GM18511 (cell line): ENCODE data around the gene RAE1.

Experiments
- ATAC-seq: cut with Tn5 transposase; IDR thresholded peaks from one replicate; pipeline ENCODE4 v1.9.1; 2021; ENCODE audit warnings: mild to moderate bottlenecking, moderate library complexity; ENCODE audit not compliant: unreplicated experiment

Gene RAE1

GRCh38 chr20:57371363-57371762 lies 20.3 kb downstream of the RAE1 start:
- ATAC-seq, result no peak

- no peak for ATAC-seq
Measured at GRCh38 chr20:57372157-57372556, 21.1 kb downstream of the RAE1 start.

- ATAC-seq, result no peak
Measured at GRCh38 chr20:57372581-57373350, 21.7 kb downstream of the RAE1 start.

GRCh38 chr20:57374343-57374930 lies 23.4 kb downstream of the RAE1 start:
- no peak for ATAC-seq

- ATAC-seq, result no peak
Measured at GRCh38 chr20:57374931-57375651, 24.0 kb downstream of the RAE1 start.

GRCh38 chr20:57375652-57376230 lies 24.7 kb downstream of the RAE1 start:
- ATAC-seq, result no peak

- ATAC-seq, result no peak
Measured at GRCh38 chr20:57377350-57377749, 26.3 kb downstream of the RAE1 start.

- no peak for ATAC-seq
Measured at GRCh38 chr20:57378107-57378506, 27.1 kb downstream of the RAE1 start.

- no peak for ATAC-seq
Measured at GRCh38 chr20:57378646-57379262, 27.7 kb downstream of the RAE1 start.

GRCh38 chr20:57379263-57379647 lies 28.2 kb downstream of the RAE1 start:
- no peak for ATAC-seq

- ATAC-seq, result no peak
Measured at GRCh38 chr20:57380081-57380750, 29.2 kb downstream of the RAE1 start.

GRCh38 chr20:57381596-57382503 lies 30.8 kb downstream of the RAE1 start:
- ATAC-seq, result no peak

- ATAC-seq, result no peak
Measured at GRCh38 chr20:57382516-57382915, 31.5 kb downstream of the RAE1 start.

GRCh38 chr20:57383447-57384347 lies 32.6 kb downstream of the RAE1 start:
- ATAC-seq, result no peak

GRCh38 chr20:57384486-57384885 lies 33.4 kb downstream of the RAE1 start:
- no peak for ATAC-seq

- no peak for ATAC-seq
Measured at GRCh38 chr20:57384953-57385761, 34.1 kb downstream of the RAE1 start.

- ATAC-seq, result no peak
Measured at GRCh38 chr20:57385940-57386339, 34.9 kb downstream of the RAE1 start.

GRCh38 chr20:57386762-57387161 lies 35.7 kb downstream of the RAE1 start:
- ATAC-seq, result no peak
